Trophoblast cell (in vitro differentiated cells and primary cell): Measurements from ENCODE around the gene GAB2.
A peak's percentile ranks its signal among the peaks of the same experiment; 100 is the strongest.

Experiments
- DNase-seq, 2 donors: peaks; one replicate each; pipeline ENCODE4 v3.0.0-alpha.2; 2016
- H2AFZ ChIP-seq: 2 replicates; pipeline ENCODE4 v1.6.1; 2013; ENCODE audit warnings: low read length, moderate library complexity, mild to moderate bottlenecking; ENCODE audit not compliant: insufficient read depth, poor library complexity
- H2AK5ac ChIP-seq: 2 replicates; pipeline ENCODE4 v1.6.1; 2013; ENCODE audit warnings: mild to moderate bottlenecking, low read length
- H2BK120ac ChIP-seq: 2 replicates; pipeline ENCODE4 v1.6.1; 2013; ENCODE audit warnings: low read length, mild to moderate bottlenecking, moderate library complexity; ENCODE audit not compliant: insufficient read depth, poor library complexity
- H2BK12ac ChIP-seq: 2 replicates; pipeline ENCODE4 v1.6.1; 2013; ENCODE audit warnings: mild to moderate bottlenecking, low read length, moderate library complexity
- H2BK5ac ChIP-seq: 2 replicates; pipeline ENCODE4 v1.6.1; 2013; ENCODE audit warnings: low read length, low read depth, moderate library complexity, mild to moderate bottlenecking; ENCODE audit not compliant: poor library complexity
- H3K14ac ChIP-seq: 2 replicates; pipeline ENCODE4 v1.6.1; 2013; ENCODE audit warnings: mild to moderate bottlenecking, low read length
- H3K18ac ChIP-seq: 2 replicates; pipeline ENCODE4 v1.6.1; 2013; ENCODE audit warnings: mild to moderate bottlenecking, low read length
- H3K23ac ChIP-seq: 2 replicates; pipeline ENCODE4 v1.6.1; 2013; ENCODE audit warnings: low read length
- H3K27ac ChIP-seq: 2 replicates; pipeline ENCODE4 v1.5.1; 2013; ENCODE audit warnings: low read depth, mild to moderate bottlenecking, inconsistent platforms, low read length, moderate library complexity
- H3K27me3 ChIP-seq: 2 replicates; pipeline ENCODE4 v1.6.1; 2013; ENCODE audit warnings: inconsistent platforms, mild to moderate bottlenecking, low read length, moderate library complexity; ENCODE audit not compliant: insufficient read depth
- H3K36me3 ChIP-seq, 2 experiments: 1 replicate in 1 of 2; 2 replicates in 1 of 2; pipeline ENCODE4 v1.6.1; 2013; ENCODE audit warnings: low read length in 2 of 2, mild to moderate bottlenecking in 2 of 2, moderate library complexity in 1 of 2; ENCODE audit not compliant: insufficient read depth in 2 of 2, control insufficient read depth in 1 of 2
- H3K4ac ChIP-seq: 2 replicates; pipeline ENCODE4 v1.6.1; 2013; ENCODE audit warnings: low read depth, mild to moderate bottlenecking, low read length, moderate library complexity
- H3K4me1 ChIP-seq, 2 experiments: 1 replicate in 1 of 2; 2 replicates in 1 of 2; pipeline ENCODE4 v1.6.1; 2013; ENCODE audit warnings: low read length in 2 of 2, mild to moderate bottlenecking in 2 of 2, moderate library complexity in 1 of 2; ENCODE audit not compliant: insufficient read depth in 2 of 2, control insufficient read depth in 1 of 2
- H3K4me2 ChIP-seq: 2 replicates; pipeline ENCODE4 v1.6.1; 2013; ENCODE audit warnings: inconsistent platforms, mild to moderate bottlenecking, low read length, moderate library complexity
- H3K4me3 ChIP-seq: 2 replicates; pipeline ENCODE4 v1.5.1; 2013; ENCODE audit warnings: mild to moderate bottlenecking, low read depth, low read length, inconsistent platforms
- H3K79me1 ChIP-seq: one replicate; pipeline ENCODE4 v1.6.1; 2013; ENCODE audit warnings: low read length
- H3K79me2 ChIP-seq: 2 replicates; pipeline ENCODE4 v1.6.1; 2013; ENCODE audit warnings: low read length, mild to moderate bottlenecking; ENCODE audit not compliant: control insufficient read depth, insufficient read depth, poor library complexity
- H3K9ac ChIP-seq: 2 replicates; pipeline ENCODE4 v1.6.1; 2013; ENCODE audit warnings: mild to moderate bottlenecking, low read length
- H3K9me3 ChIP-seq: 2 replicates; pipeline ENCODE4 v1.6.1; 2013; ENCODE audit warnings: low read depth, mild to moderate bottlenecking, control low read depth, inconsistent platforms, low read length; ENCODE audit not compliant: insufficient read depth
- H4K12ac ChIP-seq: 2 replicates; pipeline ENCODE4 v1.6.1; 2013; ENCODE audit warnings: low read depth, mild to moderate bottlenecking, low read length, moderate library complexity
- H4K8ac ChIP-seq: 2 replicates; pipeline ENCODE4 v1.6.1; 2013; ENCODE audit warnings: low read depth, mild to moderate bottlenecking, low read length, moderate library complexity
- H4K91ac ChIP-seq: one replicate; pipeline ENCODE4 v1.6.1; 2013; ENCODE audit warnings: low read depth, mild to moderate bottlenecking, low read length, moderate library complexity
- WGBS: extraction: QIAGEN DNeasy Blood & Tissue Kit; methylation state at CpG from one replicate; pipeline ENCODE4 v1.1.7; 2013; ENCODE audit warnings: missing lambda C conversion rate; ENCODE audit not compliant: insufficient read length, insufficient coverage; ENCODE audit errors: extremely low coverage; 5-methylcytosine and 5-hydroxymethylcytosine counted together

Gene GAB2

GRCh38 chr11:78451371-78452150, 33.9 kb upstream of the GAB2 start:
- peak; percentile 38 to 65 for DNase-seq
- no CpG with 5 or more reads among the region's 5 CpGs for WGBS
- no peak overlapping the region for H3K23ac ChIP-seq
- H4K91ac ChIP-seq = no peak overlapping the region
- no peak overlapping the region for H2BK12ac ChIP-seq
- no peaks in the 10 kb centered on the region for H3K79me2 ChIP-seq
- H3K4ac ChIP-seq = no peak overlapping the region
- H3K4me3 ChIP-seq = no peak overlapping the region
- no peaks in the 10 kb centered on the region for H3K27me3 ChIP-seq
- no peak overlapping the region for H3K27ac ChIP-seq
- no peaks in the 10 kb centered on the region for H3K79me1 ChIP-seq
- H2AFZ ChIP-seq = no peak overlapping the region
- no peak overlapping the region for H2BK5ac ChIP-seq
- H4K8ac ChIP-seq = no peak overlapping the region
- no peak overlapping the region for H2AK5ac ChIP-seq
- no peaks in the 10 kb centered on the region for H3K4me1 ChIP-seq
- no peak overlapping the region for H3K14ac ChIP-seq
- H2BK120ac ChIP-seq = no peak overlapping the region
- no peaks in the 10 kb centered on the region for H3K9me3 ChIP-seq
- H3K9ac ChIP-seq = no peak overlapping the region
- no peak overlapping the region for H3K4me2 ChIP-seq
- H3K36me3 ChIP-seq = no peaks in the 10 kb centered on the region
- no peak overlapping the region for H4K12ac ChIP-seq
- H3K18ac ChIP-seq = no peak overlapping the region

GRCh38 chr11:78450866-78451265, 33.2 kb upstream of the GAB2 start:
- no peaks in the 10 kb centered on the region for H3K79me2 ChIP-seq
- H2AFZ ChIP-seq = no peak overlapping the region
- no peaks in the 10 kb centered on the region for H3K36me3 ChIP-seq
- no peak overlapping the region for H3K4me2 ChIP-seq
- no peaks in the 10 kb centered on the region for H3K27me3 ChIP-seq
- H2BK120ac ChIP-seq = no peak overlapping the region
- peak overlapping the region; percentile 28 for H4K8ac ChIP-seq
- no peak overlapping the region for H4K12ac ChIP-seq
- H3K4me1 ChIP-seq = no peaks in the 10 kb centered on the region
- H3K18ac ChIP-seq = no peak overlapping the region
- no peak overlapping the region for H4K91ac ChIP-seq
- no peak overlapping the region for H3K14ac ChIP-seq
- no peak overlapping the region for H3K4me3 ChIP-seq
- no CpG with 5 or more reads among the region's 2 CpGs for WGBS
- no peak overlapping the region for H3K9ac ChIP-seq
- H3K23ac ChIP-seq = no peak overlapping the region
- H3K9me3 ChIP-seq = no peaks in the 10 kb centered on the region
- H2BK5ac ChIP-seq = no peak overlapping the region
- no peak for DNase-seq
- H3K79me1 ChIP-seq = no peaks in the 10 kb centered on the region
- no peak overlapping the region for H3K4ac ChIP-seq
- H3K27ac ChIP-seq = no peak overlapping the region
- H2AK5ac ChIP-seq = no peak overlapping the region
- no peak overlapping the region for H2BK12ac ChIP-seq

- peak; percentile 57 to 84 for DNase-seq
- no peaks in the 10 kb centered on the region for H3K79me2 ChIP-seq
- no peak overlapping the region for H3K4ac ChIP-seq
- no peak overlapping the region for H3K14ac ChIP-seq
- H3K27me3 ChIP-seq = no peaks in the 10 kb centered on the region
- no peak overlapping the region for H4K8ac ChIP-seq
- no CpG with 5 or more reads among the region's 4 CpGs for whole genome bisulfite sequencing
- H2BK5ac ChIP-seq = no peak overlapping the region
- H4K12ac ChIP-seq = no peak overlapping the region
- no peak overlapping the region for H2AK5ac ChIP-seq
- H3K79me1 ChIP-seq = no peaks in the 10 kb centered on the region
- H3K9me3 ChIP-seq = no peaks in the 10 kb centered on the region
- H3K27ac ChIP-seq = no peak overlapping the region
- H2BK12ac ChIP-seq = no peak overlapping the region
- no peak overlapping the region for H3K18ac ChIP-seq
- no peak overlapping the region for H2AFZ ChIP-seq
- H2BK120ac ChIP-seq = no peak overlapping the region
- H3K23ac ChIP-seq = no peak overlapping the region
- no peak overlapping the region for H4K91ac ChIP-seq
- no peaks in the 10 kb centered on the region for H3K4me1 ChIP-seq
- no peak overlapping the region for H3K4me3 ChIP-seq
- H3K36me3 ChIP-seq = no peaks in the 10 kb centered on the region
- no peak overlapping the region for H3K4me2 ChIP-seq
- H3K9ac ChIP-seq = no peak overlapping the region
Observed at GRCh38 chr11:78449866-78450265, 32.2 kb upstream of the GAB2 start.

- no peak overlapping the region for H2BK120ac ChIP-seq
- H3K27me3 ChIP-seq = no peaks in the 10 kb centered on the region
- no peak overlapping the region for H2BK12ac ChIP-seq
- H2BK5ac ChIP-seq = no peak overlapping the region
- DNase-seq = no peak
- H3K18ac ChIP-seq = no peak overlapping the region
- peaks cover 0 to 2% of the 10 kb centered on the region in 2 experiments for H3K36me3 ChIP-seq
- H3K4me2 ChIP-seq = no peak overlapping the region
- no peak overlapping the region for H3K27ac ChIP-seq
- no peaks in the 10 kb centered on the region for H3K4me1 ChIP-seq
- H4K8ac ChIP-seq = no peak overlapping the region
- no peak overlapping the region for H3K23ac ChIP-seq
- no peak overlapping the region for H2AK5ac ChIP-seq
- no peak overlapping the region for H3K14ac ChIP-seq
- no peaks in the 10 kb centered on the region for H3K79me1 ChIP-seq
- no peak overlapping the region for H3K9ac ChIP-seq
- no peak overlapping the region for H3K4me3 ChIP-seq
- H4K91ac ChIP-seq = no peak overlapping the region
- H4K12ac ChIP-seq = no peak overlapping the region
- no peak overlapping the region for H3K4ac ChIP-seq
- H2AFZ ChIP-seq = no peak overlapping the region
- H3K79me2 ChIP-seq = no peaks in the 10 kb centered on the region
- H3K9me3 ChIP-seq = no peaks in the 10 kb centered on the region
Observed at GRCh38 chr11:78446210-78446609, 28.6 kb upstream of the GAB2 start.
